ENCODE results near the gene FILIP1L.

- no peak for TF ChIP-seq CTCF (conservative IDR thresholded peaks at IDR 0.05; ENCODE audit: low read depth, low read length)
- no peak for TF ChIP-seq POLR2A (IDR thresholded peaks at IDR 0.05; ENCODE audit: low read depth, low read length)
- no peak for TF ChIP-seq RAD21 (IDR thresholded peaks at IDR 0.05; ENCODE audit: low read length)
- TF ChIP-seq MAZ (IDR thresholded peaks at IDR 0.05; ENCODE audit: borderline replicate concordance, low read depth, low read length) = no peak
- TF ChIP-seq SMC3 (IDR thresholded peaks at IDR 0.05; ENCODE audit: low read depth, low read length) = no peak
- no peak for TF ChIP-seq FOS (IDR thresholded peaks at IDR 0.05; ENCODE audit: low read depth, low read length)
- no peak for TF ChIP-seq MXI1 (IDR thresholded peaks at IDR 0.05; ENCODE audit: borderline replicate concordance, low read depth, low read length)
- TF ChIP-seq MAFK (IDR thresholded peaks at IDR 0.05; ENCODE audit: low read depth, low read length) = no peak
- TF ChIP-seq USF2 (IDR thresholded peaks at IDR 0.05; ENCODE audit: low read depth, low read length) = no peak
- TF ChIP-seq CHD1 (IDR thresholded peaks at IDR 0.05; ENCODE audit: low read depth, low read length) = no peak
- no peak for TF ChIP-seq RCOR1 (IDR thresholded peaks at IDR 0.05; ENCODE audit: insufficient replicate concordance, low read length)
- no peak for TF ChIP-seq ELK1 (IDR thresholded peaks at IDR 0.05; ENCODE audit: borderline replicate concordance, low read depth, low read length)
Observed at GRCh38 chr3:99957151-99957796, 157.0 kb downstream of the FILIP1L start.

All from IMR-90 (cell line).